Measurements from ENCODE around the gene RSBN1L.

- peak; percentile 78 for TF ChIP-seq CTCF (IDR thresholded peaks at IDR 0.05)
- TF ChIP-seq TCF7L2 (IDR thresholded peaks at IDR 0.05; ENCODE audit: low read depth, low read length): no peak
- TF ChIP-seq POLR2AphosphoS5 (IDR thresholded peaks at IDR 0.05; ENCODE audit: low read depth, low read length): no peak
- TF ChIP-seq REST (IDR thresholded peaks at IDR 0.05; ENCODE audit: insufficient read depth in 1 of 2, low read depth in 2 of 2, low read length in 1 of 2): no peak
- TF ChIP-seq SIN3A (IDR thresholded peaks at IDR 0.05; ENCODE audit: borderline replicate concordance, insufficient read depth, low read depth, low read length): no peak
Measured at GRCh38 chr7:77651575-77652162, 44.6 kb upstream of the RSBN1L start.

All from Panc1 (cell line).